Stimulated activated CD4-positive, alpha-beta T cell treated with anti-CD3 and anti-CD28 coated beads, Interleukin-12 subunit alpha, Interleukin-12 subunit beta, amount 100 ng/mL, for 4 hours (primary cell): ENCODE measurements around the gene AFF3.

Source experiments
- DNase-seq: peaks from one replicate; pipeline ENCODE4 v3.0.0-alpha.2; 2020

Gene AFF3

GRCh38 chr2:99878581-99879350, 263.6 kb downstream of the AFF3 start:
- DNase-seq: no peak

GRCh38 chr2:99877963-99878362, 264.4 kb downstream of the AFF3 start:
- DNase-seq: no peak

DNA sequence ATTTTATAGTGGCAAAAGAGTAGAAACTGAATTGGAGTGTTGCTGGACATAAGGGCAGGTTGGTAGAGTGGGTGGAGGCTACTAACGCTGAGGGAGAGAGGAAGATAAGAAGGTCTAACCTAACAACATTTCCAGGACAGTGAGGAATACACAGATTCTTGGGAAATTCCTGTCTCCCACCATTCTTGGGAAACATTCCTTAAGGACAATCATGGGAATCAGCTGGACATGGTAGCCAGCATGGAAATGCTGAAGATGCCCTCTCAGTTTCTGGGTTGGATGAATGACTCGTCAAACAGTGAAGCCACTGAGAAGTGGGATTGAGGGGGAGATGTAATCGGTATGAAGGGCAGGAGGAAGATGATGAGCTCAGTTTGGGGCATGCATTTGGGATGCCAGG, 265.4 kb downstream of the AFF3 start:
- DNase-seq: no peak

- no peak for DNase-seq
Measured at GRCh38 chr2:99875627-99876201, 266.7 kb downstream of the AFF3 start.

GRCh38 chr2:99868260-99868659, 274.1 kb downstream of the AFF3 start:
- no peak for DNase-seq

GRCh38 chr2:99867770-99868169, 274.6 kb downstream of the AFF3 start:
- DNase-seq: no peak

DNA sequence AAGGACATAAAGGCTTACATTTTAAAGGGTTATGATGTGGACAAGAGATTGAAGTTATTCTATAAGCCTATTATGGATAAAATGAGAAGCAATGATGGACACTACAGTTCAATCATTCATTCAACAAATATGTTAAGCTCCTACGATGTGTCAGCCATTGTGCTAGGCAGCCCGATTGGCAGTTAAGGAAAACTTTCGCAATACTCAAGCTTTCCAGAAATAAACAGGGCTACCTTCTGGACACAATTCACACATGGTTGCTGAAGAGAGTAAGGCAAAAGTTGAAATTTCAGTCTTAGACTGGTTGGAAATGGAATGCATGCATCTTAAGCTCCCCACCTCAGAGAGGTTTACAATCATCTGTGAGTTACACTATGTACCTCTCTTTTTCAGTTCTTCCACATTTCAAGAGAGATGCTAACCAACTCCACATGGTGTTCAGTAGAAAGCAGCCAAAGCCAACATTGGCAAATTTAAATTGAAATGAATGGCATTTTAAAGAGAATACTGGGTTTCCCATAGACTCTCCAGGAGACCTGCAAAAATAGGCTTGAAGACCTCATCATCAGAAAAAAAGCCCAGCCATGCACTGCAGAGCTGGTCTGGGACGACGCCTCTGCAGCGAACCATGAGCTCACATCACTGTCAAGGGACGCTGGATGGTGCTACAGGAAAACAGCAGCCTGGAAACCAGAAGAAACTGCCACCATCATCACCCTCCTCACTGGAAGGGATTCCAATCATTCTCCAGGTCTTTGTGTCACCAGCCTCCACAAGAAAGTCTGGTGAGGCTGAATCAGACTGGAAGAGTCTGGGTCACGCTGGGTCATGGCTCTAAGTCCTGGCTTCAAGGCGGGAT, 276.3 kb downstream of the AFF3 start:
- no peak for DNase-seq

DNA sequence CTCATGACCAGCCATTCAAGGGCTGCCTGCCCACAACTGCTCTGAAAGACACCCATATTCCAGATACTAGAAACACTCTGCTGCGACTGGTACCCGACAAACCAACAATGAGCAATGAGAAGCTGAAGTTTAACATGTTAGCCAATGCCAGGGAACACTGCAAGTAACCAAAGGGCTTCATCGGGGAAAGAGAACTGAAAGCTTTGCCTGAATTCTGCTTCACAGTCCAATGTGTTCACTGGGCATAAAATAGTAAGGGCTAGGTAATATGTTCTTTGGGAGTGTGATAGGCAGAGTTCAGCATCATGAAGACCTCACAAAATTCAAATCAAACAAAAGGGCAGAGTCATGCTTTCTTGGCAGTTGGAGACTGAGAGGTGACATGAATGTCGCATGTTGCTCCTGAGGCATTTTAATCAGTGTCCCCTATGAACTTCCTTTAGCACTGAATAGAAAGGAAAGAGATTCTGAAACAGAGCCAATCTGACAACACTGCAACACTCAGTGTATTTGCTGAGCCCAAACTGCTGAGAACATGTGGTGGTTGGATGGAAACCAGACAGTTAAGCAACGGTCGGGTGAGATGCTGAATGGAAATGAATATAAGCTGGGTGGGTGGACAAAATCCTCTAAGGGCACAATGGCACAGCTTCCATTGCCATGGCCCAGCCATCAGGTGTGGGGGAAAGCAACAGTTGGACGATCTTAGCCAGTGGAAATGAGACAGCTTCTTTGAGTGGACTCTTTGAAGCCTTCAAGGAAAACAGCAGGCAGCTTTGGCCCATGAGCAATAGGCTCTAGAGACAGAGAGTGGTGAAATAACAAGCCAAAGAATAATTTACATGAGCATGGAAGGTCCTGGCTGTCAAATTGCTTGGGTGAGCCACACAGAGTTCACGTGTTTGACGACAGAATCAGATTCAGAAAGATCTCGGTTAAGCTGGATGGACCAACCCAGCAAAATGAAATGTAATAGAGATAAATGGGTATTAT, 277.5 kb downstream of the AFF3 start:
- no peak for DNase-seq

GRCh38 chr2:99863903-99864270, 278.5 kb downstream of the AFF3 start:
- no peak for DNase-seq

GRCh38 chr2:99863236-99863902, 279.0 kb downstream of the AFF3 start:
- no peak for DNase-seq

- DNase-seq: no peak
Measured at GRCh38 chr2:99862566-99862965, 279.8 kb downstream of the AFF3 start.

DNA sequence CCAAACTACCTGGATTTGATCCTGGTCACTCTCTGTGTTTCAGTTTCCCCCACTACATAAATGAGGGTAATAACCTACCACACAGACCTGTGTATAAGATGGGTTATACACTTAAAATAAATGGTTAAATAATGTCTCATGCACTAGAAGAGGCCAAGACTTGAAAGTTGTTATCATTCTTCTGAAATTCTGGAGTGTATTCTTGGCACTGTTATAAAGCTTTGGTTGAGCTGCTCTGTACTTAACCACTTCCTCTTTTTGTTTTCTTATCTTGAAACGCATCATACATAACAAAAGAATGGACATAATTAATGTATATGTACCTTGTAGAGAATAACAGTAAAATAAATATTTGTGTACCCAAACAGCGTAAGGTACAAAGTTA, 281.0 kb downstream of the AFF3 start:
- no peak for DNase-seq

GRCh38 chr2:99860720-99861375, 281.5 kb downstream of the AFF3 start:
- no peak for DNase-seq

DNA sequence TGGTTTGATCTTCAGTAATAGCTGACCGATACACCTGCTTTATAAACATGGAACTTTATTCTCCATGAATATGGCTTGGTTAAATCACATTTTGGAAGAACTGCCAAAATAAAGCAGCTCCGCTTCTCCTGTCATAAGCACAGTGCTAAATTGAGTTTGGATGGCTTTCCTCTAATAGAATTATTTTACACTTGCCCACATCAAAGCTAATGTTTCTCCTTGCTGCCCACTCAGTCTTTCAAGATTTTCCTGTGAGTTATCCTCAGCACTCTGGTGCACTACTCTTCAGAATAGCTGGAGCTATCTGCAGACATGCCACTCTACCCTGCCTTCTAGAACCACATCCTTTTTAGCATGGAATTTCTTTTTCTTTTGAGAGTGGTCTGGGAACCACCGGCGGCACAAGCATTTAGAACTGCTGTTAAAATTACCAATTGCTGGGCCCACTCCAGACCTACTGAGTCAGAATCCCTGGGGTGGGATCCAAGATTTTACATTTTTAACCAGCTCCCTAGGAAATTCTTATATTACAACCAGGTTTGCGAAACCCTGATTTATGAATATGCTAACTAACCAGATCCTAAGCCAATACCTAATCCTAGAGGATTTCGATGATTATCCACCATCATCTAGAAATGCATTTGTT, 283.3 kb downstream of the AFF3 start:
- DNase-seq: no peak

- DNase-seq: no peak
Measured at GRCh38 chr2:99857867-99858444, 284.4 kb downstream of the AFF3 start.

- DNase-seq: no peak
Measured at GRCh38 chr2:99857372-99857771, 285.0 kb downstream of the AFF3 start.

DNA sequence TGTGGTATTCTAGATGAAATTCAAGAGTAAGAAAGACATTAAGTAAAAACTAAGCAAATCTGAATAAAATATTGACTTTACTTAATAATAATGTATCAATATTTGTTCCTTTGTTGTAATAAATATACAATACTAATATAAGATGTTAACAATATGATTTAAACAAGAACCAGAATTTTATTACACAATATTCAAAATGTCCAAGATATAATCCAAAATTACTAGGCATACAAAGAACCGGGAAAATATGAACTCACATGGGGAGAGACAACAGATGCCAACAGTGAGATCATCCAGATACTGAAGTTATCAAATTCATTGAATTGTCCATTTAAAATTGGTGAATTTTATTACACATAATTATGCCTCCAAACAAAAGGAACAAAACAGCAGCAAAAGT, 286.3 kb downstream of the AFF3 start:
- DNase-seq: no peak

GRCh38 chr2:99854236-99854852, 288.0 kb downstream of the AFF3 start:
- no peak for DNase-seq

DNA sequence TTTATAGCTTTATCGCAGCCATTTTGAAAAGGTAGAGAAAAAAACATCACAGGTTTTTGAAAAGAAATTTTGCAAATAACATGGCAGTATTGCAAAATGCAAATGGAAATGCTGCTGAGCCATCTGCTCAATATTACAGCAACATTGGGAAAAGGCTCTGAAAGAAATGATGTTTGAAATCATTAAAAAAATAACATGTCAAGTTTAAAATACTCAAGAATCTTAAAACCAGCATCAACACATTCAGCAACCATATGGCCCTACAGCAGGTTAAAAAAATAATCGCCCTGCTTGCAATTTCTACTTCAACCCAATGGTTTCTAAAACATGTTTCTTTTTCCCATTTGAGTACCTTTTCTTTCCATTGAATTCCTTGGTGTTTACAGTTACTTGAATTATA, 289.4 kb downstream of the AFF3 start:
- DNase-seq: no peak

DNA sequence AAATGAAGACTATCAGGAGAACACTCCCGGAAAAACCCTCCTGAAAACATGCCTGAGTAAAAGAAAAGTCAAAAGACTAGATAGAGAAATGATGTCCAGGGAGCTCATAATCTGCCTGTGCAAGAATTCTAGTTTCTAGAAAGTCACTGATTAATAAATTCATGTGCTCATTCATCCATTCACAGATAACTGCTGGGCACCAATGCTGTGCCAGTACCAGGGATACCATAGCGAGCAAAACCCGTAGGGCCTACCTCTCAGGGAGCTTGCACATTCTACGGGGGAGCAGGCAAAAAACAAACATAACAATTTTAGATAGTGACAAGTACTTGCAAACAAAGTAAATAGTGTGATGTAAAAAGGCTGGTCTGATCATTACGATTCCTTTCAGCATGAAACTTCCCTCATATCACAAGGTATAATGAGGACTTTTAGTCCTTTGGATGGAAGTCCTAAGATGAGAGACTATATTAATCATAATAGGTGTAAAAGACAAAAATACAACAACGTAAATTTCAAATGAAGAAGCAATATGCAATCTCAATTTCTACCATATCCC, 289.9 kb downstream of the AFF3 start:
- DNase-seq: no peak
